HEK293T (cell line): ENCODE data around the gene EXD3.

ENCODE experiments used
- CTCF ChIA-PET: fragments of 350-600 bp; formaldehyde crosslinking; extraction: SDS; loops from one replicate; lab custom pipeline; 2021; ENCODE audit warnings: antibody characterized with exemption, inconsistent platforms; lab: Yijun Ruan, JAX
- POLR2A ChIA-PET: fragments of 350-600 bp; formaldehyde crosslinking; extraction: SDS; loops from one replicate; lab custom pipeline; 2020; ENCODE audit warnings: antibody characterized with exemption, inconsistent platforms; lab: Yijun Ruan, JAX
- DNase-seq: peaks from one replicate; pipeline ENCODE4 v3.0.0; 2012; ENCODE audit warnings: mixed read lengths; ENCODE audit errors: extremely low spot score
- ARNT ChIP-seq: fragments of 450-650 bp; IDR thresholded peaks from 2 replicates; pipeline ENCODE4 v1.6.1; 2017; ENCODE audit warnings: mild to moderate bottlenecking
- BHLHE40 ChIP-seq: fragments of 450-650 bp; IDR thresholded peaks from 2 replicates; pipeline ENCODE4 v1.6.1; 2016; ENCODE audit warnings: mild to moderate bottlenecking, moderate library complexity, borderline replicate concordance
- CTBP1 ChIP-seq: fragments of 450-650 bp; IDR thresholded peaks from 2 replicates; pipeline ENCODE4 v1.6.1; 2016; ENCODE audit warnings: borderline replicate concordance
- ELF4 ChIP-seq: fragments of 450-650 bp; IDR thresholded peaks from 2 replicates; pipeline ENCODE4 v1.6.1; 2017; ENCODE audit warnings: antibody characterized with exemption
- FOXA1 ChIP-seq: fragments of 450-650 bp; IDR thresholded peaks from 2 replicates; pipeline ENCODE4 v1.6.1; 2016; ENCODE audit warnings: mild to moderate bottlenecking
- FOXK2 ChIP-seq: fragments of 450-650 bp; IDR thresholded peaks from 2 replicates; pipeline ENCODE4 v1.6.1; 2016; ENCODE audit warnings: mild to moderate bottlenecking
- FOXM1 ChIP-seq: fragments of 450-650 bp; IDR thresholded peaks from 2 replicates; pipeline ENCODE4 v1.6.1; 2017; ENCODE audit warnings: mild to moderate bottlenecking, borderline replicate concordance
- HDGF ChIP-seq: fragments of 450-650 bp; IDR thresholded peaks from 2 replicates; pipeline ENCODE4 v1.6.1; 2017; ENCODE audit warnings: antibody characterized with exemption, borderline replicate concordance
- L3MBTL2 ChIP-seq: fragments of 450-650 bp; conservative IDR thresholded peaks from 2 replicates; pipeline ENCODE4 v1.6.1; 2016; ENCODE audit warnings: mild to moderate bottlenecking
- LEF1 ChIP-seq: fragments of 450-650 bp; IDR thresholded peaks from 2 replicates; pipeline ENCODE4 v1.6.1; 2017; ENCODE audit warnings: mild to moderate bottlenecking, borderline replicate concordance
- NFRKB ChIP-seq: fragments of 450-650 bp; IDR thresholded peaks from 2 replicates; pipeline ENCODE4 v1.6.1; 2016; ENCODE audit warnings: mild to moderate bottlenecking, moderate library complexity
- PKNOX1 ChIP-seq: fragments of 450-650 bp; IDR thresholded peaks from 2 replicates; pipeline ENCODE4 v1.6.1; 2016
- SP1 ChIP-seq: fragments of 450-650 bp; IDR thresholded peaks from 2 replicates; pipeline ENCODE4 v1.6.1; 2017
- SUZ12 ChIP-seq: fragments of 450-650 bp; IDR thresholded peaks from 2 replicates; pipeline ENCODE4 v1.6.1; 2016; ENCODE audit warnings: mild to moderate bottlenecking
- TARDBP ChIP-seq: fragments of 450-650 bp; IDR thresholded peaks from 2 replicates; pipeline ENCODE4 v1.6.1; 2016
- ZNF384 ChIP-seq: fragments of 450-650 bp; IDR thresholded peaks from 2 replicates; pipeline ENCODE4 v1.6.1; 2016

Gene EXD3

DNA sequence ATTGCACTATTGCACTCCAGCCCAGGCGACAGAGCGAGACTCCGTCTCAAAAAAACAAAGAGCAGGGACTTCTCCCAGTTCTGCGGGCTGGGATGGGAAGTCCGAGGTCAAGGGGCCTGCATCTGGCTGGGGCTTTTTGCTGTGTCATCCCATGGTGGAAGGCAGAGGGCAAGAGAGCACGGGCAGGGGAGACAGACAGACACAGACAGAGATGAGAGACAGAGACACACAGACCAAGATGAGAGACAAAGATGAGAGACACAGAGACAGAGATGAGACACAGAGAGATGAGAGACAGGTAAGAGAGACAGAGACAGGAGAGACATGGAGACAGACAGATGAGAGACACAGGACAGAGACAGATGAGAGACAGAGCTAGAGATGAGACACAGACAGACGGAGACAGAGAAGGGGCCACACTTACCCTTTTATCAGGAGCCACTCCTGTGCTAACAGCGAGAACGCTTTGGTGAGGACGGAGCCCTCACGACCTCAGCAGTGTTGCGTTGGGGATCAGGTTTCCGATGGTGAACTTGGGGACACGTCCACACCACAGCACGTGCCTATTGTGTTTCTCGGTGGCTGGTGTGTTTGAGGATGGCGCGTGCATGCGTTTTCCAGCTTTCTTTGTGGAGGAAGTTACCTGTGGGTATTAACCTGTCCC is 154.3 kb downstream of the EXD3 start:
- CTCF ChIA-PET: interaction anchor here (0.5 to 0.6 kb wide), 2 partner anchors 10 to 207 kb away, joined by 4 read pairs; no protein-coding TSS in a partner anchor
- DNase-seq: no peak
- POLR2A ChIA-PET: interaction anchor here (1.3 to 1.5 kb wide), 2 partner anchors 13 to 28 kb away, joined by 3 to 6 read pairs; partner anchors contain the start of genes NELFB and TUBB4B
- no peak for TF ChIP-seq SUZ12
- no peak for TF ChIP-seq FOXA1
- no peak for TF ChIP-seq L3MBTL2
- no peak for TF ChIP-seq NFRKB
- TF ChIP-seq LEF1: no peak
- no peak for TF ChIP-seq SP1
- TF ChIP-seq TARDBP: no peak
- TF ChIP-seq ZNF384: no peak
- TF ChIP-seq PKNOX1: no peak
- TF ChIP-seq ELF4: no peak
- TF ChIP-seq FOXM1: no peak
- no peak for TF ChIP-seq FOXK2
- TF ChIP-seq CTBP1: no peak
- TF ChIP-seq ARNT: no peak
- TF ChIP-seq HDGF: no peak
- no peak for TF ChIP-seq BHLHE40

- TF ChIP-seq SP1 (no peak), ELF4 (no peak), L3MBTL2 (no peak)
- no peak for DNase-seq
- CTCF ChIA-PET: no interaction called here
- POLR2A ChIA-PET: no interaction called here
These were observed 155.0 kb downstream of the EXD3 start for GRCh38 chr9:137267933-137268355.

DNA sequence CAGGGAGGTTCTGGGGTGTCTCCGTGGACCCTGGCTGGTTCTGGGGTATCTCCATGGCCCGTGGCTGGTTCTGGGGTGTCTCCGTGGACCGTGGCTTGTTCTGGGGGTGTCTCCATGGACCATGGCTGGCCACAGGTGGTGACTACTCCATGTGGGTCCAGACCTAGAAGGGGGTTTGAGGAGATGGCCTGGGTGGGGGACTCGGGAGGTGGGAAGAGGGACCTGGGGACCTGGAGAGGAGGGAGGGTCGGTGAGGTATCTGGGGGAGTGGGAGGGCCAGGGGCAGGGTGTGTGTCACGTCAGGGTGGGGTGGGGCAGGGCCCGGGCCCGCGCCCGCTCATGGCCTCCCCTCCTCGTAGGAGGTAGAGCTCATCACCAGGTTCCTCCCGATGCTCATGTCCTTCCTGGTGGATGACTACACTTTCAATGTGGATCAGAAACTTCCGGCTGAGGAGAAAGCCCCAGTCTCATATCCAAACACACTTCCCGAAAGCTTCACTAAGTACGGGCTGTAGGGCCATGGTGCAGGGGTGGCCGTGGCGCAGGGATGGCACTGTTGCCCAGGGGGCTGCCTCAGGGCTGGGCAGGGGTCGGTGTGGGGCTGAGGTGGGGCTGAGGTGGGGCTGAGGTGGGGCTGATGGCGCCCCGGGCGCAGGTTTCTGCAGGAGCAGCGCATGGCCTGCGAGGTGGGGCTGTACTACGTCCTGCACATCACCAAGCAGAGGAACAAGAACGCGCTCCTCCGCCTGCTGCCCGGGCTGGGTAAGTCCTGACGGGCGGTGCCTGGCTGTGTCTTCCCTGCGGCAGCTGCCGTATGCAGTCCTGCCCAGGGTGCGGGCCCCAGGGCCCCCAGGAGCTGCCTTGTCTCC is 156.1 kb downstream of the EXD3 start:
- no peak for TF ChIP-seq SUZ12
- no peak for TF ChIP-seq ZNF384
- TF ChIP-seq ARNT: no peak
- TF ChIP-seq PKNOX1: no peak
- no peak for TF ChIP-seq FOXK2
- TF ChIP-seq TARDBP: no peak
- TF ChIP-seq FOXM1: no peak
- TF ChIP-seq HDGF: no peak
- no peak for TF ChIP-seq CTBP1
- TF ChIP-seq NFRKB: no peak
- TF ChIP-seq FOXA1: no peak
- TF ChIP-seq L3MBTL2: no peak
- CTCF ChIA-PET: no interaction called here
- POLR2A ChIA-PET: interaction anchor here (0.9 kb wide), 1 partner anchor 26 kb away, joined by 4 read pairs; the partner anchor contains the start of gene TUBB4B
- DNase-seq: no peak

DNA sequence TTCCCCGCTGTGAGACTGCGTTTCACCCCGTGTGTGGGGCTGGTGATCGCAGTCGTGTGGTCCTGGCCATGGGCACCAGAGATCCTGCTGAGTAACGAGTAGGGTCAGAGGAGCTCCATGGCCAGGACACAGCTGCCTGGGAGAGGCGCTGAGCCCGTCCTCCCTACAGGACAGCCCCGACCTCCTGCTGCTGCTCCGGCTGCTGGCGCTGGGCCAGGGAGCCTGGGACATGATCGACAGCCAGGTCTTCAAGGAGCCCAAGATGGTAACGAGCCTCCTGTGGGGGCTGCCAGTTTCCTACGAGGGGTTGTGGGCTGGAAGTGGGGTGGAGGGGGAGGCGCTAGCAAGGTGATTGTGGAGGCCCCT is 156.8 kb downstream of the EXD3 start:
- CTCF ChIA-PET: no interaction called here

More for the DNA sequence above, 156.8 kb downstream of the EXD3 start:
- POLR2A ChIA-PET: interaction anchor here (0.9 kb wide), 1 partner anchor 25 kb away, joined by 4 read pairs; the partner anchor contains the start of gene TUBB4B
- TF ChIP-seq FOXK2: no peak
- TF ChIP-seq HDGF: no peak
- no peak for TF ChIP-seq CTBP1
- TF ChIP-seq LEF1: no peak
- no peak for TF ChIP-seq PKNOX1
- no peak for TF ChIP-seq FOXA1
- no peak for TF ChIP-seq FOXM1
- no peak for TF ChIP-seq ZNF384
- TF ChIP-seq SUZ12: no peak
- TF ChIP-seq TARDBP: no peak
- no peak for TF ChIP-seq BHLHE40
- no peak for TF ChIP-seq ARNT
- no peak for TF ChIP-seq L3MBTL2
- no peak for TF ChIP-seq NFRKB
- no peak for TF ChIP-seq ELF4
- TF ChIP-seq SP1: no peak
- no peak for DNase-seq
